ENCODE measurements around the gene HOXB7.

The HOXB7 gene

GRCh38 chr17:48606892-48607614, 3.8 kb downstream of the HOXB7 start:
- no peak for DNase-seq

DNA sequence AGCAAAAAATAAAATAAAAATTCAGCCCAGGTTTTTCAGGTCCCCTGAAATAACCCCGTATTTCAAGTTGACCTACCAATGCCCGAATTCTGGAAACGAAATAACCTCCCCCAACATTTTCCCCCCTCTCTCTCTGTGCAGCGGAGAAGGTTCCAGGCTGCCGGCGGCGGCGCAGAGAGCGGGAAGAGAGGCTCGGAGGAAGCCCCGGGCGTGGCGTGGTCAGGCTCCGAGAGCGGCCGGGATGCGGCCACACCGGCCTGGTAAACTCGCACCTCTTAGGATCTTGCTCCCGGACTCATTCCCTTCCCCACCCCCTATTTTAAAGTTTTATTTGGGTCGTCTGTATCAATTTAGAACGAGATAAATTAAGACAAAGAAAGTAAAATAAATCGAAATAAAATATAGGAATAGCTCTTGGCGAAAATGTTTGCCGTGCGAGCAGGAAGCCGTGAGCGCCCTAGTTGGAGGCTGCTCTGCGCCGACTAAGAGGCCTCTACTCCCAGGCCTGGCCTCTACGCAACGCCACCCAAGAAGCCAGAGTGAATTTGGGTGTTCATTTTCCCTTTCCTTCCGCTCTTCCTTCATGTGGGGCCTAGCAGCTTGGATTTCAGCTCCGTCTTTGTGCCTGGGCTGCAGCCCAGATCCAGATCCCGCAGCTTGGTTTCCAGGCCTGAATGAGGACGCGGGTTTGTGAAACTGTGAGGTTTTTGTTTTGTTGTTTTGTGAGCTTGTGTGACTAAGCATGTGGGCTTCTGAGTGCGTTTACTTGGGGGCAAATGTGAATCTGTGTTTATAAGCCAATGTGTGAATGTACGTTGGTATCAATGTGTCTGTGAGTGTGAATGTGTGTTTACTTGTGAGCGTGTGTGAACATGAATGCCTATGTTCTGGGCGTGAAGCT, 4.6 kb downstream of the HOXB7 start:
- peak; percentile 73 for DNase-seq

DNA sequence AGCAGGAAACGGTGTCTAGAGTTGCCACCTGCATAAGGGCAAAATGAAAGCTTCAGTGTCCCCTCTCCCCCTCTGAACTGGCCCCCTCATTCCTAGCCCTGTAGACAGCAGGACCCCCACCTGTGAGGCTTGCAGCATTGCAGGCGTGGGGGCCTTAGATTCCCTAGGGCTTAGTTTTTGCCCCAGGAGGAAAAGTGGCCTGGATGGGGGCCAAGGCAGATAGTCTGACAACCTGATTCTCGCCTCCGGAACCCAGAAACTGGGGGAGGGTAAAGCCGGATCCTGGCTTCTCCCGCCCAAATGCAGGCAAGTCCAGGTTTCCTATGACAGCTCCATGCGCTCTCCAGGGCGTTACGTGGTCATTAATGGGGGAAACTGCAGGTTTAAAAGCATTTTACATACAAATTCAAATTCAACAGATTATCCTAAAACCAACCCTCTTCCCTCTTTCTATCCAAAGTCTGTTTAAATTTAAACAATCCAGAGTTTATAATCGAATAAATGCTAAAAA, 5.4 kb downstream of the HOXB7 start:
- DNase-seq = no peak

GRCh38 chr17:48604770-48605329, 6.0 kb downstream of the HOXB7 start, which contains the start of gene HOXB6:
TSS of gene HOXB6 (minus strand) at chr17:48604986. CDS start at chr17:48598150, 6,836 bp downstream.
- no peak for DNase-seq

DNA sequence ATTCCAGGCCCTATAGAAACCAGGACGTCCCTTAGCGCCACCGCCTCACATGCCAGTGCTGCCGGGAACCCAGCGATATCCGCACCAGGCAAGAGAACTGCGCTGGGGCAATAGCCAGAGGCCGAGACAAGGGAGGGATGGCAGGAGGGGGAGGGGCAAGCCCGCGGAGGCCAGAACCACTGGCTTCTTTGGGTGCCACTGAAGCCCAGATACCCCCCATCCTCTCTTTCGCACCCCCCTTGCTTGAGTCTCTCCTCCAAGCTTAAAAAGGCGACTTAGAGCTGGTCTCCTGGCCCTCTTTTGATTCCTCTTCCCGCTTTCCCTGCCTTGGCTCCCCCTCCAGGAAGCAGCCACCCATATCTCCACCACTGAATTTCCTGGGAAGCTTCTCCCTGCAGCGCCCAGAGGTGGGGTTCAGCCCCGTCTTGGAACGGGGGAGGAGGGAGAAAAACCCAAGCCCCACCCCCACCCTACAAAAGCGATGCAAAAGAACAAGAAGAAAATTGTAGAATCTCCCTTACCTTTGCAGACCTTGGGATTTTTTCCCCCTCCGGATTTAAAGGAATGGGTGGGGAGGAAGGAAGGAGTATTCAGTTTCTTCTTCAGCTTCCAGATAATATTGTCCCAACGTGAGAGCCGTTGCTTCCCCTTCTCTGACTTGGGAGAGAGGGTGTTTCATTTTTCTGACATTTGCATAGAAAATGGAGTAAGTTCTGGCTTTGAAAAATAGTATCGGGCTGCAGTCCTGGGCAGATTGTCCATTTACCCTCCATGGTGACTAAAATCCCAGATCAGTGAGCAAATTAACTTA, 6.7 kb downstream of the HOXB7 start:
- no peak for DNase-seq

DNA sequence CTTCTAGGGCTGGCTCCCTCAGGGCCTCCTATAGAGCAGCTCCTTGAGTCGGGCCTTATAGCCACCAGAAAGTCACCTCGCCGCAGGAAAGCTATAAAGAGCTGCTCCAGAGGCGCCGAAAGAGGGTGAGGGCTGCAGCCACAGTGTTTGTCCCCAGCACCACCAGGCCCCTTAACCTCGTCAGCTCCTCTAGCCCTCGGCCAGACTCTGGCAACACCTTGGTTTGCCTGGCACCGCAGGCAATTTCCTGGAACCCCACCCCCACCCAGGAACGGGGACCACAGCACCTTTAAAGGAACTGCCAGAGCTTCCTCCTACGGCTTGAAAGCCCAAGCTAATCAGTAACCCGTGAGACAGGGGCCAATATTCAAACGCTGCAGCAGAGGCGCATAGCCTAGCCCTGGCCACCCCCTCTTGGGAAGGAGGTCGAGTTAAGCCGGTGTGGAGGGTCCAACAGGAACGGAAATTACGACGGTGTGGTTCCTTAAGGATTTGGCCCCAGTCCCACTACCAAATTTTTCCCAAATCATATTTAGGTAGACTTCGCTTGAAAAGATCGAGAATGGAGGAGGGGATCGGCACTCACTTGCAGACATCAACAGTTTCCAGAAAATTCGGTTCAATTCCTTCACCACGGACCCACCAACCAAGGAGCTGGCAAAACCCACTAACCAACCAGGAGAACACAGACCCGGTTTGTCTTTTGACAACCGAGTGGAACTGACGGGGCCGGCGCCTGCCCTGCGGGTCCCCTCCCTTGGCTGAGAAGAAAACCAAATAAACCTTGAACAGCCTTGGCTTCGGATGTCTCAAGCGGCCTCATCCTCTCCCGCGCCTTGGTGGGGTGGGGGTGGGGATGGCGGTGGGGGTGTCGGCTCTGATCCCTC, 9.0 kb downstream of the HOXB7 start:
- DNase-seq = no peak

- no peak for DNase-seq
Measured at GRCh38 chr17:48601207-48601538, 9.6 kb downstream of the HOXB7 start.

- DNase-seq = no peak
Measured at GRCh38 chr17:48600244-48601098, 10.3 kb downstream of the HOXB7 start.

DNA sequence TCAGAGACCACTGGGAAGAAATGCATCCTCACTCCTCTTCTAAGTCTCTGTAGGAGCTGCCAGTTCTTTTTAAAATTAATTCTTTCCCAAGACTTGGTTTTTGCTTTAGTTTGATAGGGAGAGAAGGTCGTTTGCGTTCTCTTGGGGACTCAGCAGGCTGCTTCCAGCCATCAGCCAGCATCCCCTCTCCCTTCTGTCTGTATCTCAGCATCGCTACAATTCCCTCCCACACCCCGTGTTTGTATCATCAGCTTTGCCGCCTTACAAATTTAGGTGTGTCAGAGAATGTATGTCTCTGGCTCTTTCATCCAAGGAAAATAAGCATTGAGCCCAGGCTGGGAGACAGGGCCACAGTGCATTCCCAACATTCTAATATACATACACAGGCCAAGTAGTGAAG, 11.5 kb downstream of the HOXB7 start:
- no peak for DNase-seq

DNA sequence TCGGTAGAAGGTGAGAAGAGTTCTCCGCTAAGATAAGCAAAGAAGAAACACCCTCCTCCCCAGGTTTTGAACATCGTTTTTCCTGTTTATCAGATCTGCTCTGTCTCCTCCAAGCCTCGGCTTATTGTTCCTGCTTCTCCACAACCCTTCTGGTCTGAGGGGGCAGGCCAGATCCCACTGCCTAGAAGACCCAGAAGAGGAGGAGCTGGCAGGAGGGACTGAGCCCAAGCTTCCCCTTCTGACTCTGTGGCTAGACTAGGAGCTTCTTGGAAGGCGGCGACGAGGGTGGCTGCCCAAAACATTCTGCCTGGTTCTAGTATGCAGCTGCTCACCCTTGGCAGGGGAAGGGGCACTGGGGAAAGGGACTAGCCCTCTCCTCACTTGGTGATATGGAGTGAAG, 12.1 kb downstream of the HOXB7 start:
- no peak for DNase-seq

GRCh38 chr17:48597778-48598631, 12.8 kb downstream of the HOXB7 start:
- DNase-seq = peak; percentile 48

DNA sequence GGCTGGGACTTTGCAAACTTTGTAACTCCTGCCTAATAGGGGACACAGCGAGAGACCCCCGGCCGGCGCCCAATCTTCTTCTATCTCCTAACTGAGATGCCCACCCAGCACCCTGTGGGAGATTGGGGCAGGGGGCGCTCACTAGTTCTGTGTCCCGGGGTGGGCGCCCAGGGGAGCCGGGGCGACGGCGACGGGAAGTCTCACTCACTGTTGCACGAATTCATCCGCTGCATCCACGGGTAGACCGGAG, 13.4 kb downstream of the HOXB7 start:
- no peak for DNase-seq

- DNase-seq = no peak
Measured at GRCh38 chr17:48596735-48597527, 13.9 kb downstream of the HOXB7 start.

- DNase-seq = no peak
Measured at GRCh38 chr17:48596000-48596734, 14.7 kb downstream of the HOXB7 start.

- no peak for DNase-seq
Measured at GRCh38 chr17:48595278-48595999, 15.4 kb downstream of the HOXB7 start.

DNA sequence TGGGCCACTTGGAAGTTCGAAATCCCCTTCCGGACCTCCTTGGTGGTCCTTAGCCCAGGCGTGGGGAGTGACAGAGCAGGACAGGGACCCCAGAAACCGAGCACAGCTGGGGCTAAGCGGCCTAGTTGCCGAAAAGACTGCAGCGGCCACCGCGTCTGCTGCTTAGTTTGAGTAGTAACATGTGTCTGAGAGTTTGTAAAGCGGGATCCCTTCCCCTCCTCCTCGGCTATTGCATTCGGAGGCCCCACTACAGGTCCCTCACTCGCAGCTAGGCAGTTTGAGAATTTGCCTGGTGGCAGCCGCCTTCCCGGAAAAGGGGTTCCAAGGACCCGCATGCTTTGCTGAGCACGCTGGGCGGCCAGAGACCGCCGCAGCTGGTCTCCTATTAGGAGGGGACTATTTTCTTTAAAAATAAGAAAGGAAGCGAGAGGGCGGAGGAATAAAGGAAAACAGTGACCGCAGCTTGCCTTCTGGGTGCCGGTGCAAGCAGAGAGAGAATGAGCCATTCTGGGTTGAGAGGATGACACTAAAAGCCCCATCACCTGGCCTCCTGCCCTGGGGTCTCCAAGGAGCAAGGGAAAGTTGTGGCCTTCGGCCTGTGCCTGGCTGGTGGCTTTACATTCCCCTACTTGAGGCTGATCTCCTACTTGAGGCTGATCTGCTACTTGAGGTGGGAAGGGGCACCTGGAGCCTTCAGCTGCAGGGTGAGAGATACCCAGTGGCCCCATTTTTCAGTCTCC, 16.1 kb downstream of the HOXB7 start:
- no peak for DNase-seq
